SU-DHL-6 (cell line): ENCODE measurements around the gene DBF4B.

Experiments used
- H2AFZ ChIP-seq: fragments of 200-600 bp; sonication (generic); 2 replicates; pipeline ENCODE4 v1.6.1; 2014; ENCODE audit warnings: low read depth, mild to moderate bottlenecking, moderate library complexity, mixed read lengths, antibody characterized with exemption, low read length; ENCODE audit not compliant: severe bottlenecking
- H3F3A ChIP-seq: fragments of 200-600 bp; shearing (Covaris generic); 2 replicates; pipeline ENCODE4 v1.6.0; 2016; ENCODE audit warnings: antibody characterized with exemption, mild to moderate bottlenecking; ENCODE audit not compliant: insufficient read depth
- H3K27ac ChIP-seq: fragments of 200-600 bp; sonication (generic); 2 replicates; pipeline ENCODE4 v1.5.1; 2016; ENCODE audit warnings: low read depth, mild to moderate bottlenecking, low read length, moderate library complexity, mixed read lengths
- H3K27me3 ChIP-seq: fragments of 200-600 bp; sonication (generic), shearing (Covaris generic); 2 replicates; pipeline ENCODE4 v1.6.0; 2014; ENCODE audit warnings: mild to moderate bottlenecking, low read length
- H3K36me3 ChIP-seq: fragments of 200-600 bp; sonication (generic); 2 replicates; pipeline ENCODE4 v1.6.1; 2014; ENCODE audit warnings: mild to moderate bottlenecking, low read length, mixed read lengths
- H3K4me2 ChIP-seq: fragments of 300-600, 200-600 bp; shearing (Covaris generic), sonication (generic); 2 replicates; pipeline ENCODE4 v1.6.0; 2014; ENCODE audit warnings: low read length, low read depth, mild to moderate bottlenecking; ENCODE audit not compliant: poor library complexity, severe bottlenecking
- H3K4me3 ChIP-seq: fragments of 200-600 bp; sonication (generic); 2 replicates; pipeline ENCODE4 v1.5.1; 2014; ENCODE audit warnings: antibody characterized with exemption, low read length, mild to moderate bottlenecking, mixed read lengths; ENCODE audit not compliant: insufficient read depth, poor library complexity, severe bottlenecking
- H3K79me2 ChIP-seq: fragments of 200-600 bp; sonication (generic); 2 replicates; pipeline ENCODE4 v1.6.1; 2014; ENCODE audit warnings: mild to moderate bottlenecking, low read length, moderate library complexity; ENCODE audit not compliant: insufficient read depth
- H3K9ac ChIP-seq: fragments of 200-600 bp; sonication (generic); 2 replicates; pipeline ENCODE4 v1.7.0; 2014; ENCODE audit warnings: mild to moderate bottlenecking, low read length
- H3K9me2 ChIP-seq: fragments of 200-600 bp; sonication (generic); replicated peaks from 2 replicates; pipeline ENCODE4 v1.6.1; 2014; ENCODE audit warnings: low read length; ENCODE audit not compliant: insufficient read depth
- H3K9me3 ChIP-seq: fragments of 200-600 bp; sonication (generic); 2 replicates; pipeline ENCODE4 v1.6.1; 2014; ENCODE audit warnings: low read length, mixed read lengths; ENCODE audit not compliant: insufficient read depth
- H4K20me1 ChIP-seq: fragments of 200-600 bp; sonication (generic); 2 replicates; pipeline ENCODE4 v1.6.1; 2014; ENCODE audit warnings: low read depth, mild to moderate bottlenecking, antibody characterized with exemption, low read length, moderate library complexity, mixed read lengths
- EZH2phosphoT487 ChIP-seq: fragments of 200-600 bp; sonication (generic), shearing (Covaris generic); conservative IDR thresholded peaks from 2 replicates; pipeline ENCODE4 v1.6.1; 2018; ENCODE audit warnings: mild to moderate bottlenecking, antibody characterized with exemption, low read length, moderate library complexity, mixed read lengths
- TF ChIP-seq, protein P1 (sequence below): fragments of 200-600 bp; sonication (generic); IDR thresholded peaks from one replicate; pipeline ENCODE4 v1.5.1; 2017; ENCODE audit warnings: antibody characterized with exemption, mild to moderate bottlenecking, low read length, moderate library complexity; ENCODE audit not compliant: insufficient read depth, poor library complexity, severe bottlenecking

DBF4B gene

GRCh38 chr17:44796731-44797130 lies 88.3 kb downstream of the DBF4B start:
- no peak overlapping the region for H3K4me3 ChIP-seq
- H3K9me3 ChIP-seq, result no peaks in the 10 kb centered on the region
- H3K36me3 ChIP-seq, result no peaks in the 10 kb centered on the region
- no peaks in the 10 kb centered on the region for H3K9me2 ChIP-seq
- H3K27ac ChIP-seq, result no peak overlapping the region
- H3K79me2 ChIP-seq, result no peaks in the 10 kb centered on the region
- no peaks in the 10 kb centered on the region for H3K27me3 ChIP-seq
- no peak overlapping the region for H3K4me2 ChIP-seq
- H2AFZ ChIP-seq, result no peak overlapping the region
- no peak overlapping the region for H3K9ac ChIP-seq
- 0 out of 2 replicates have a peak, but pooled peaks cover 6% of the 10 kb centered on the region for H3F3A ChIP-seq
- no peaks in the 10 kb centered on the region for H4K20me1 ChIP-seq
- TF ChIP-seq EZH2phosphoT487, result no peak
- TF ChIP-seq, protein P1, sequence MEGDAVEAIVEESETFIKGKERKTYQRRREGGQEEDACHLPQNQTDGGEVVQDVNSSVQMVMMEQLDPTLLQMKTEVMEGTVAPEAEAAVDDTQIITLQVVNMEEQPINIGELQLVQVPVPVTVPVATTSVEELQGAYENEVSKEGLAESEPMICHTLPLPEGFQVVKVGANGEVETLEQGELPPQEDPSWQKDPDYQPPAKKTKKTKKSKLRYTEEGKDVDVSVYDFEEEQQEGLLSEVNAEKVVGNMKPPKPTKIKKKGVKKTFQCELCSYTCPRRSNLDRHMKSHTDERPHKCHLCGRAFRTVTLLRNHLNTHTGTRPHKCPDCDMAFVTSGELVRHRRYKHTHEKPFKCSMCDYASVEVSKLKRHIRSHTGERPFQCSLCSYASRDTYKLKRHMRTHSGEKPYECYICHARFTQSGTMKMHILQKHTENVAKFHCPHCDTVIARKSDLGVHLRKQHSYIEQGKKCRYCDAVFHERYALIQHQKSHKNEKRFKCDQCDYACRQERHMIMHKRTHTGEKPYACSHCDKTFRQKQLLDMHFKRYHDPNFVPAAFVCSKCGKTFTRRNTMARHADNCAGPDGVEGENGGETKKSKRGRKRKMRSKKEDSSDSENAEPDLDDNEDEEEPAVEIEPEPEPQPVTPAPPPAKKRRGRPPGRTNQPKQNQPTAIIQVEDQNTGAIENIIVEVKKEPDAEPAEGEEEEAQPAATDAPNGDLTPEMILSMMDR, result no peak

- Histone ChIP-seq H3K4me3 (no peak overlapping the region), H2AFZ (no peak overlapping the region), H3F3A (0 out of 2 replicates have a peak, but pooled peaks cover 2% of the 10 kb centered on the region), H3K9ac (no peak overlapping the region), H3K9me2 (no peaks in the 10 kb centered on the region), H3K36me3 (0 out of 2 replicates have a peak, but pooled peaks cover 5% of the 10 kb centered on the region), H3K9me3 (no peaks in the 10 kb centered on the region), H3K79me2 (no peaks in the 10 kb centered on the region), H3K27ac (no peak overlapping the region), H4K20me1 (no peaks in the 10 kb centered on the region), H3K4me2 (no peak overlapping the region), H3K27me3 (no peaks in the 10 kb centered on the region)
- TF ChIP-seq EZH2phosphoT487, result no peak
- TF ChIP-seq, protein P1, result no peak
Observed at GRCh38 chr17:44797802-44798201, 89.3 kb downstream of the DBF4B start.

GRCh38 chr17:44798356-44798755 lies 89.9 kb downstream of the DBF4B start:
- H3K36me3 ChIP-seq, result peaks cover 6% of the 10 kb centered on the region; the same call in 1 of the 2 replicates
- H3K4me3 ChIP-seq, result no peak overlapping the region
- no peaks in the 10 kb centered on the region for H4K20me1 ChIP-seq
- no peak overlapping the region for H3K27ac ChIP-seq
- no peaks in the 10 kb centered on the region for H3K9me3 ChIP-seq
- no peak overlapping the region for H2AFZ ChIP-seq
- H3K9me2 ChIP-seq, result no peaks in the 10 kb centered on the region
- H3K79me2 ChIP-seq, result no peaks in the 10 kb centered on the region; the same call in 1 of the 2 replicates
- H3F3A ChIP-seq, result no peaks in the 10 kb centered on the region
- no peak overlapping the region for H3K4me2 ChIP-seq
- H3K27me3 ChIP-seq, result no peaks in the 10 kb centered on the region
- no peak for TF ChIP-seq EZH2phosphoT487
- TF ChIP-seq, protein P1, result no peak
- H3K9ac ChIP-seq, result no peak overlapping the region
